HEK293 (cell line): ENCODE measurements around the gene FHL2.

Source experiments
- CTCF ChIA-PET: fragments of 350-600 bp; formaldehyde crosslinking; extraction: SDS; loops from one replicate; lab custom pipeline; 2021; ENCODE audit warnings: antibody characterized with exemption; lab: Yijun Ruan, JAX
- POLR2A ChIA-PET: fragments of 300-600 bp; formaldehyde crosslinking; extraction: SDS; loops from one replicate; lab custom pipeline; 2020; ENCODE audit warnings: antibody characterized with exemption, inconsistent platforms; lab: Yijun Ruan, JAX
- H3K27ac ChIP-seq: fragments of 200-500 bp; sonication (Bioruptor generic); 2 replicates; pipeline ENCODE4 v1.5.1; 2014; ENCODE audit warnings: low read depth, low read length, control low read depth, inconsistent platforms; ENCODE audit errors: extremely low read depth
- H3K36me3 ChIP-seq, 2 experiments: fragments of 200-500 bp in 1 of 2; sonication (Bioruptor generic) in 1 of 2; 1 replicate in 1 of 2; 2 replicates in 1 of 2; pipeline ENCODE4 v1.5.1; 2014 to 2017; ENCODE audit warnings: inconsistent platforms in 2 of 2, low read length in 2 of 2; ENCODE audit not compliant: control insufficient read depth in 2 of 2, insufficient read depth in 1 of 2
- H3K4me1 ChIP-seq: fragments of 200-500 bp; sonication (Bioruptor generic); 2 replicates; pipeline ENCODE4 v1.5.1; 2014; ENCODE audit warnings: mild to moderate bottlenecking, low read length, inconsistent platforms; ENCODE audit not compliant: control insufficient read depth, insufficient read depth
- H3K4me3 ChIP-seq: 2 replicates; pipeline ENCODE4 v1.5.1; 2011; ENCODE audit warnings: low read depth, mild to moderate bottlenecking, control low read depth, low read length, moderate library complexity
- H3K9me3 ChIP-seq: fragments of 200-500 bp; sonication (Bioruptor generic); 2 replicates; pipeline ENCODE4 v1.5.1; 2014; ENCODE audit warnings: low read depth, low read length, inconsistent platforms; ENCODE audit not compliant: control insufficient read depth, insufficient read depth
- FEZF1 ChIP-seq: fragments of 450-650 bp; formaldehyde crosslinking; IDR thresholded peaks from 2 replicates; pipeline ENCODE4 v1.5.1; 2016; ENCODE audit warnings: missing biosample characterization, missing genetic modification characterization
- GFI1B ChIP-seq: fragments of 450-650 bp; formaldehyde crosslinking; IDR thresholded peaks from 2 replicates; pipeline ENCODE4 v1.5.1; 2016; ENCODE audit warnings: missing biosample characterization, missing genetic modification characterization
- KLF10 ChIP-seq: fragments of 450-650 bp; IDR thresholded peaks from 2 replicates; pipeline ENCODE4 v1.5.1; 2018; ENCODE audit warnings: missing biosample characterization, mild to moderate bottlenecking, missing genetic modification characterization
- OVOL3 ChIP-seq: fragments of 450-650 bp; formaldehyde crosslinking; IDR thresholded peaks from 2 replicates; pipeline ENCODE4 v1.5.1; 2016; ENCODE audit warnings: missing biosample characterization, missing genetic modification characterization
- REPIN1 ChIP-seq: fragments of 450-650 bp; formaldehyde crosslinking; IDR thresholded peaks from 2 replicates; pipeline ENCODE4 v1.5.1; 2017; ENCODE audit warnings: missing biosample characterization, missing genetic modification characterization, low read depth
- ZFP3 ChIP-seq: fragments of 450-650 bp; formaldehyde crosslinking; IDR thresholded peaks from 2 replicates; pipeline ENCODE4 v1.5.1; 2016; ENCODE audit warnings: low read depth, missing biosample characterization, missing genetic modification characterization
- ZNF112 ChIP-seq: fragments of 450-650 bp; formaldehyde crosslinking; IDR thresholded peaks from 2 replicates; pipeline ENCODE4 v1.5.0; 2017; ENCODE audit warnings: missing biosample characterization, missing genetic modification characterization
- ZNF19 ChIP-seq: fragments of 450-650 bp; formaldehyde crosslinking; IDR thresholded peaks from 2 replicates; pipeline ENCODE4; 2016; ENCODE audit warnings: missing biosample characterization, missing genetic modification characterization, low read depth
- ZNF221 ChIP-seq: fragments of 450-650 bp; formaldehyde crosslinking; IDR thresholded peaks from 2 replicates; pipeline ENCODE4 v1.5.1; 2017; ENCODE audit warnings: missing biosample characterization, missing genetic modification characterization, borderline replicate concordance
- ZNF239 ChIP-seq: fragments of 450-650 bp; formaldehyde crosslinking; IDR thresholded peaks from 2 replicates; pipeline ENCODE4 v1.5.1; 2016; ENCODE audit warnings: missing biosample characterization, missing genetic modification characterization
- ZNF335 ChIP-seq: fragments of 450-650 bp; formaldehyde crosslinking; conservative IDR thresholded peaks from 2 replicates; pipeline ENCODE4 v1.5.1; 2016; ENCODE audit warnings: missing biosample characterization, missing genetic modification characterization
- ZNF416 ChIP-seq: fragments of 450-650 bp; formaldehyde crosslinking; IDR thresholded peaks from 2 replicates; pipeline ENCODE4 v1.5.1; 2016; ENCODE audit warnings: missing biosample characterization, missing genetic modification characterization
- ZNF423 ChIP-seq: fragments of 450-650 bp; formaldehyde crosslinking; IDR thresholded peaks from 2 replicates; pipeline ENCODE4 v1.5.1; 2016; ENCODE audit warnings: missing biosample characterization, missing genetic modification characterization
- ZNF426 ChIP-seq: fragments of 450-650 bp; formaldehyde crosslinking; IDR thresholded peaks from 2 replicates; pipeline ENCODE4 v1.5.1; 2017; ENCODE audit warnings: missing biosample characterization, missing genetic modification characterization, mild to moderate bottlenecking, inconsistent platforms, moderate library complexity
- ZNF48 ChIP-seq: fragments of 450-650 bp; formaldehyde crosslinking; IDR thresholded peaks from 2 replicates; pipeline ENCODE4 v1.5.1; 2016; ENCODE audit warnings: missing biosample characterization, missing genetic modification characterization
- ZNF521 ChIP-seq: fragments of 450-650 bp; formaldehyde crosslinking; IDR thresholded peaks from 2 replicates; pipeline ENCODE4 v1.5.1; 2017; ENCODE audit warnings: missing biosample characterization, mild to moderate bottlenecking, missing genetic modification characterization
- ZNF571 ChIP-seq: fragments of 450-650 bp; formaldehyde crosslinking; IDR thresholded peaks from 2 replicates; pipeline ENCODE4 v1.5.0; 2017; ENCODE audit warnings: missing biosample characterization, missing genetic modification characterization
- ZNF585B ChIP-seq: fragments of 450-650 bp; formaldehyde crosslinking; IDR thresholded peaks from 2 replicates; pipeline ENCODE4 v1.5.1; 2016; ENCODE audit warnings: missing biosample characterization, missing genetic modification characterization
- ZNF610 ChIP-seq: fragments of 450-650 bp; formaldehyde crosslinking; IDR thresholded peaks from 2 replicates; pipeline ENCODE4 v1.5.1; 2016; ENCODE audit warnings: missing biosample characterization, missing genetic modification characterization, borderline replicate concordance
- ZNF785 ChIP-seq: fragments of 450-650 bp; formaldehyde crosslinking; IDR thresholded peaks from 2 replicates; pipeline ENCODE4 v1.5.1; 2016; ENCODE audit warnings: missing biosample characterization, missing genetic modification characterization
- ZSCAN23 ChIP-seq: fragments of 450-650 bp; formaldehyde crosslinking; IDR thresholded peaks from 2 replicates; pipeline ENCODE4 v1.5.1; 2016; ENCODE audit warnings: missing biosample characterization, missing genetic modification characterization
- TF ChIP-seq, protein P1 (sequence below): fragments of 450-650 bp; IDR thresholded peaks from 2 replicates; pipeline ENCODE4 v1.5.1; 2018; ENCODE audit warnings: missing biosample characterization, missing genetic modification characterization
- TF ChIP-seq, protein P2 (sequence below): fragments of 450-650 bp; formaldehyde crosslinking; conservative IDR thresholded peaks from 2 replicates; pipeline ENCODE4 v1.5.1; 2016; ENCODE audit warnings: low read depth, missing biosample characterization, missing genetic modification characterization
- TF ChIP-seq, protein P3 (sequence below): fragments of 450-650 bp; formaldehyde crosslinking; IDR thresholded peaks from 2 replicates; pipeline ENCODE4 v1.5.1; 2016; ENCODE audit warnings: missing biosample characterization, missing genetic modification characterization
- TF ChIP-seq, protein P4 (sequence below): sonication (generic); formaldehyde crosslinking; IDR thresholded peaks from 2 replicates; pipeline ENCODE4 v1.8.1; 2022; ENCODE audit warnings: mild to moderate bottlenecking, moderate library complexity, missing genetic modification reagents
- TF ChIP-seq, protein P5 (sequence below): fragments of 450-650 bp; formaldehyde crosslinking; IDR thresholded peaks from 2 replicates; pipeline ENCODE4 v1.5.0; 2017; ENCODE audit warnings: missing biosample characterization, missing genetic modification characterization, borderline replicate concordance
- TF ChIP-seq, protein P6 (sequence below): fragments of 450-650 bp; formaldehyde crosslinking; IDR thresholded peaks from 2 replicates; pipeline ENCODE4 v1.5.1; 2016; ENCODE audit warnings: missing biosample characterization, missing genetic modification characterization

The FHL2 gene

DNA sequence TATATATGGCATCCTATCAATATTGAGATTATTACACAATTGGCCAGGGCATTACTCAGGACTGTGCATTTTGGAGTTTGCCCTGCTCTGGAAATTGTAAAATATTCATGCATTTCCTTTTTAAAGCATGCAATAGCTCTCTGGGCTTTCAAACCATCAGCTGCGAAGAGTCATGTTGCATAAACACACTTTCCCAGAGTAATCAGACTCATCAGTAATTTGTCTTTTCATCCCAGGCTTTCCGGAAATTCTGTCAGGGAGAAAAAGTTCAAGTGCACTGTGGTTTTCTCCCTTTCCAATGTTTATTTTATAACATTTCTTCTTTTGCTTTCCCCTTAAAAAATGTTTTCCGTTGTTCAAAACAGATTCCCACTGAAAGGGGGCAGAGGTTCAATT is 38.9 kb upstream of the FHL2 start:
- H3K4me3 ChIP-seq, result no peak overlapping the region
- ChIA-PET POLR2A (no interaction called here), CTCF (no interaction called here)

DNA sequence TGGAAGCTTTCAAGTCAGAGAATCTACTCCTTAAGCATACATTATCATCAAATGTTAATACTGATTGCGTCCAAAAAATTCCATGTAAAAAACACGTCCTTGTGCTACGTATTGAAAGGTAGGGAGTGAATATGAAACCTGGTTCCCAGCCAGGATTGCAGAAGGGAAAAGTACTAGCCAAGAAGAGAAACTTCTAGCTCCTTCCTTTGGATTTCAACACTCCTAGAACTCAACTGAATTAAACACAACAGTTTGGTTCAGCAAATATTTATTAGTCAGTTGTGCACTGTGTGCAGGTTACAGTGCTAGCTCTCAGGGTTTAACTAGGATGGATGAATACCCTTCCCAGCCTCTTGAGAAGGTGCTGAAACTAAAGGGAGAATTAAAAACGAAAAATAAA is 33.9 kb upstream of the FHL2 start:
- ChIA-PET POLR2A (interaction anchor here (0.8 kb wide), 1 partner anchor 11 kb away, joined by 3 read pairs; no protein-coding TSS in a partner anchor), CTCF (no interaction called here)
- no peak overlapping the region for H3K4me3 ChIP-seq
- H3K36me3 ChIP-seq, result no peaks in the 10 kb centered on the region
- no peak overlapping the region for H3K27ac ChIP-seq
- H3K9me3 ChIP-seq, result no peaks in the 10 kb centered on the region
- H3K4me1 ChIP-seq, result no peaks in the 10 kb centered on the region
- TF ChIP-seq ZNF416 (no peak), ZNF239 (tag by site-specific recombination) (no peak), ZNF571 (no peak), OVOL3 (tag by site-specific recombination) (no peak), REPIN1 (no peak), ZNF221 (tag by site-specific recombination) (no peak), ZNF585B (tag by site-specific recombination) (no peak), ZNF785 (no peak), ZNF521 (tag by site-specific recombination) (no peak), ZSCAN23 (tag by site-specific recombination) (no peak)
- TF ChIP-seq, protein P1, sequence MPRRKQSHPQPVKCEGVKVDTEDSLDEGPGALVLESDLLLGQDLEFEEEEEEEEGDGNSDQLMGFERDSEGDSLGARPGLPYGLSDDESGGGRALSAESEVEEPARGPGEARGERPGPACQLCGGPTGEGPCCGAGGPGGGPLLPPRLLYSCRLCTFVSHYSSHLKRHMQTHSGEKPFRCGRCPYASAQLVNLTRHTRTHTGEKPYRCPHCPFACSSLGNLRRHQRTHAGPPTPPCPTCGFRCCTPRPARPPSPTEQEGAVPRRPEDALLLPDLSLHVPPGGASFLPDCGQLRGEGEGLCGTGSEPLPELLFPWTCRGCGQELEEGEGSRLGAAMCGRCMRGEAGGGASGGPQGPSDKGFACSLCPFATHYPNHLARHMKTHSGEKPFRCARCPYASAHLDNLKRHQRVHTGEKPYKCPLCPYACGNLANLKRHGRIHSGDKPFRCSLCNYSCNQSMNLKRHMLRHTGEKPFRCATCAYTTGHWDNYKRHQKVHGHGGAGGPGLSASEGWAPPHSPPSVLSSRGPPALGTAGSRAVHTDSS (tag by site-specific recombination), result no peak
- TF ChIP-seq, protein P2, sequence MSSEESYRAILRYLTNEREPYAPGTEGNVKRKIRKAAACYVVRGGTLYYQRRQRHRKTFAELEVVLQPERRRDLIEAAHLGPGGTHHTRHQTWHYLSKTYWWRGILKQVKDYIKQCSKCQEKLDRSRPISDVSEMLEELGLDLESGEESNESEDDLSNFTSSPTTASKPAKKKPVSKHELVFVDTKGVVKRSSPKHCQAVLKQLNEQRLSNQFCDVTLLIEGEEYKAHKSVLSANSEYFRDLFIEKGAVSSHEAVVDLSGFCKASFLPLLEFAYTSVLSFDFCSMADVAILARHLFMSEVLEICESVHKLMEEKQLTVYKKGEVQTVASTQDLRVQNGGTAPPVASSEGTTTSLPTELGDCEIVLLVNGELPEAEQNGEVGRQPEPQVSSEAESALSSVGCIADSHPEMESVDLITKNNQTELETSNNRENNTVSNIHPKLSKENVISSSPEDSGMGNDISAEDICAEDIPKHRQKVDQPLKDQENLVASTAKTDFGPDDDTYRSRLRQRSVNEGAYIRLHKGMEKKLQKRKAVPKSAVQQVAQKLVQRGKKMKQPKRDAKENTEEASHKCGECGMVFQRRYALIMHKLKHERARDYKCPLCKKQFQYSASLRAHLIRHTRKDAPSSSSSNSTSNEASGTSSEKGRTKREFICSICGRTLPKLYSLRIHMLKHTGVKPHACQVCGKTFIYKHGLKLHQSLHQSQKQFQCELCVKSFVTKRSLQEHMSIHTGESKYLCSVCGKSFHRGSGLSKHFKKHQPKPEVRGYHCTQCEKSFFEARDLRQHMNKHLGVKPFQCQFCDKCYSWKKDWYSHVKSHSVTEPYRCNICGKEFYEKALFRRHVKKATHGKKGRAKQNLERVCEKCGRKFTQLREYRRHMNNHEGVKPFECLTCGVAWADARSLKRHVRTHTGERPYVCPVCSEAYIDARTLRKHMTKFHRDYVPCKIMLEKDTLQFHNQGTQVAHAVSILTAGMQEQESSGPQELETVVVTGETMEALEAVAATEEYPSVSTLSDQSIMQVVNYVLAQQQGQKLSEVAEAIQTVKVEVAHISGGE (tag by site-specific recombination), result no peak

More for the DNA sequence above, 38.9 kb upstream of the FHL2 start:
- H3K27ac ChIP-seq, result no peak overlapping the region
- H3K9me3 ChIP-seq, result no peaks in the 10 kb centered on the region
- no peak for TF ChIP-seq ZNF426
- TF ChIP-seq, protein P3, sequence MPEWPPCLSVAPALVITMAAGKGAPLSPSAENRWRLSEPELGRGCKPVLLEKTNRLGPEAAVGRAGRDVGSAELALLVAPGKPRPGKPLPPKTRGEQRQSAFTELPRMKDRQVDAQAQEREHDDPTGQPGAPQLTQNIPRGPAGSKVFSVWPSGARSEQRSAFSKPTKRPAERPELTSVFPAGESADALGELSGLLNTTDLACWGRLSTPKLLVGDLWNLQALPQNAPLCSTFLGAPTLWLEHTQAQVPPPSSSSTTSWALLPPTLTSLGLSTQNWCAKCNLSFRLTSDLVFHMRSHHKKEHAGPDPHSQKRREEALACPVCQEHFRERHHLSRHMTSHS (tag by site-specific recombination), result no peak
- TF ChIP-seq, protein P4, sequence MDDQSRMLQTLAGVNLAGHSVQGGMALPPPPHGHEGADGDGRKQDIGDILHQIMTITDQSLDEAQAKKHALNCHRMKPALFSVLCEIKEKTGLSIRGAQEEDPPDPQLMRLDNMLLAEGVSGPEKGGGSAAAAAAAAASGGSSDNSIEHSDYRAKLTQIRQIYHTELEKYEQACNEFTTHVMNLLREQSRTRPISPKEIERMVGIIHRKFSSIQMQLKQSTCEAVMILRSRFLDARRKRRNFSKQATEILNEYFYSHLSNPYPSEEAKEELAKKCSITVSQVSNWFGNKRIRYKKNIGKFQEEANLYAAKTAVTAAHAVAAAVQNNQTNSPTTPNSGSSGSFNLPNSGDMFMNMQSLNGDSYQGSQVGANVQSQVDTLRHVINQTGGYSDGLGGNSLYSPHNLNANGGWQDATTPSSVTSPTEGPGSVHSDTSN (CRISPR knock-in tag), result no peak
- no peak for TF ChIP-seq ZNF610 (tag by site-specific recombination)
- TF ChIP-seq, protein P5, sequence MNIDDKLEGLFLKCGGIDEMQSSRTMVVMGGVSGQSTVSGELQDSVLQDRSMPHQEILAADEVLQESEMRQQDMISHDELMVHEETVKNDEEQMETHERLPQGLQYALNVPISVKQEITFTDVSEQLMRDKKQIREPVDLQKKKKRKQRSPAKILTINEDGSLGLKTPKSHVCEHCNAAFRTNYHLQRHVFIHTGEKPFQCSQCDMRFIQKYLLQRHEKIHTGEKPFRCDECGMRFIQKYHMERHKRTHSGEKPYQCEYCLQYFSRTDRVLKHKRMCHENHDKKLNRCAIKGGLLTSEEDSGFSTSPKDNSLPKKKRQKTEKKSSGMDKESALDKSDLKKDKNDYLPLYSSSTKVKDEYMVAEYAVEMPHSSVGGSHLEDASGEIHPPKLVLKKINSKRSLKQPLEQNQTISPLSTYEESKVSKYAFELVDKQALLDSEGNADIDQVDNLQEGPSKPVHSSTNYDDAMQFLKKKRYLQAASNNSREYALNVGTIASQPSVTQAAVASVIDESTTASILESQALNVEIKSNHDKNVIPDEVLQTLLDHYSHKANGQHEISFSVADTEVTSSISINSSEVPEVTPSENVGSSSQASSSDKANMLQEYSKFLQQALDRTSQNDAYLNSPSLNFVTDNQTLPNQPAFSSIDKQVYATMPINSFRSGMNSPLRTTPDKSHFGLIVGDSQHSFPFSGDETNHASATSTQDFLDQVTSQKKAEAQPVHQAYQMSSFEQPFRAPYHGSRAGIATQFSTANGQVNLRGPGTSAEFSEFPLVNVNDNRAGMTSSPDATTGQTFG (tag by site-specific recombination), result no peak
- no peak for TF ChIP-seq ZNF785
- TF ChIP-seq ZNF48 (tag by site-specific recombination), result no peak
- no peak for TF ChIP-seq GFI1B (tag by site-specific recombination)
- no peak for TF ChIP-seq ZNF335 (tag by site-specific recombination)
- TF ChIP-seq, protein P6, sequence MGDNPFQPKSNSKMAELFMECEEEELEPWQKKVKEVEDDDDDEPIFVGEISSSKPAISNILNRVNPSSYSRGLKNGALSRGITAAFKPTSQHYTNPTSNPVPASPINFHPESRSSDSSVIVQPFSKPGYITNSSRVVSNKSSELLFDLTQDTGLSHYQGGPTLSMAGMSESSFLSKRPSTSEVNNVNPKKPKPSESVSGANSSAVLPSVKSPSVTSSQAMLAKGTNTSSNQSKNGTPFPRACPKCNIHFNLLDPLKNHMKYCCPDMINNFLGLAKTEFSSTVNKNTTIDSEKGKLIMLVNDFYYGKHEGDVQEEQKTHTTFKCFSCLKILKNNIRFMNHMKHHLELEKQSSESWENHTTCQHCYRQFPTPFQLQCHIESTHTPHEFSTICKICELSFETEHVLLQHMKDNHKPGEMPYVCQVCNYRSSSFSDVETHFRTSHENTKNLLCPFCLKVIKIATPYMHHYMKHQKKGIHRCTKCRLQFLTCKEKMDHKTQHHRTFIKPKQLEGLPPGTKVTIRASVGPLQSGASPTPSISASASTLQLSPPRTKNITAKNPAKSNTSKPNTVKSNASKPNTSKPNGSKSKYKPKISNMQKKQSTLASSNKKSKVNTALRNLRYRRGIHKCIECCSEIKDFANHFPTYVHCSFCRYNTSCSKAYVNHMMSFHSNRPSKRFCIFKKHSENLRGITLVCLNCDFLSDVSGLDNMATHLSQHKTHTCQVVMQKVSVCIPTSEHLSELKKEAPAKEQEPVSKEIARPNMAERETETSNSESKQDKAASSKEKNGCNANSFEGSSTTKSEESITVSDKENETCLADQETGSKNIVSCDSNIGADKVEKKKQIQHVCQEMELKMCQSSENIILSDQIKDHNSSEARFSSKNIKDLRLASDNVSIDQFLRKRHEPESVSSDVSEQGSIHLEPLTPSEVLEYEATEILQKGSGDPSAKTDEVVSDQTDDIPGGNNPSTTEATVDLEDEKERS, result no peak
- no peak for TF ChIP-seq KLF10 (tag by site-specific recombination)
- no peak for TF ChIP-seq FEZF1 (tag by site-specific recombination)
- TF ChIP-seq ZNF19 (tag by site-specific recombination), result no peak
- no peak for TF ChIP-seq ZNF423
- no peak for TF ChIP-seq ZFP3 (tag by site-specific recombination)
- no peak for TF ChIP-seq ZNF112 (tag by site-specific recombination)
- H3K36me3 ChIP-seq, result no peaks in the 10 kb centered on the region
- no peaks in the 10 kb centered on the region for H3K4me1 ChIP-seq
